KMS-11 (cell line): ENCODE results near the gene SYNJ1.

Experiments used
- H2AFZ ChIP-seq: fragments of 200-600 bp; sonication (generic); 2 replicates; pipeline ENCODE4 v1.6.1; 2016; ENCODE audit warnings: antibody characterized with exemption, mixed run types, low read depth
- H3K27ac ChIP-seq: fragments of 200-600 bp; sonication (generic); 2 replicates; pipeline ENCODE4 v1.6.1; 2016; ENCODE audit warnings: mild to moderate bottlenecking, mixed run types
- H3K27me3 ChIP-seq: fragments of 200-600 bp; sonication (generic); 2 replicates; pipeline ENCODE4 v1.6.1; 2017; ENCODE audit warnings: mild to moderate bottlenecking, low read depth, mixed run types, moderate library complexity; ENCODE audit not compliant: insufficient read depth
- H3K36me3 ChIP-seq: fragments of 200-600 bp; sonication (generic); 2 replicates; pipeline ENCODE4 v1.6.1; 2017; ENCODE audit warnings: mild to moderate bottlenecking, mixed run types; ENCODE audit not compliant: insufficient read depth
- H3K4me1 ChIP-seq: fragments of 200-600 bp; sonication (generic); 2 replicates; pipeline ENCODE4 v1.6.1; 2016; ENCODE audit warnings: mild to moderate bottlenecking, low read depth, mixed run types; ENCODE audit not compliant: poor library complexity, severe bottlenecking
- H3K4me2 ChIP-seq: fragments of 200-600 bp; sonication (generic); 2 replicates; pipeline ENCODE4 v1.7.0; 2016; ENCODE audit warnings: mild to moderate bottlenecking, mixed run types
- H3K4me3 ChIP-seq: fragments of 200-600 bp; sonication (generic); IDR thresholded peaks from 2 replicates; pipeline ENCODE4 v1.6.1; 2017; ENCODE audit warnings: low read depth, low read length, mixed read lengths; ENCODE audit not compliant: insufficient read depth
- H3K79me2 ChIP-seq: fragments of 200-600 bp; sonication (generic); 2 replicates; pipeline ENCODE4 v1.6.1; 2016; ENCODE audit warnings: low read depth, mixed run types; ENCODE audit not compliant: insufficient read depth
- H3K9ac ChIP-seq: fragments of 200-600 bp; sonication (generic); 2 replicates; pipeline ENCODE4 v1.6.1; 2016; ENCODE audit warnings: mild to moderate bottlenecking, mixed run types
- H4K20me1 ChIP-seq: fragments of 200-600 bp; sonication (generic); 2 replicates; pipeline ENCODE4 v1.6.1; 2016; ENCODE audit warnings: mild to moderate bottlenecking, mixed run types; ENCODE audit not compliant: insufficient read depth
- TF ChIP-seq, protein P1 (sequence below): fragments of 200-600 bp; sonication (generic); conservative IDR thresholded peaks from 2 replicates; pipeline ENCODE4 v1.6.1; 2017; ENCODE audit warnings: low read depth, mild to moderate bottlenecking, antibody characterized with exemption, low read length, moderate library complexity, mixed read lengths

Gene SYNJ1

DNA sequence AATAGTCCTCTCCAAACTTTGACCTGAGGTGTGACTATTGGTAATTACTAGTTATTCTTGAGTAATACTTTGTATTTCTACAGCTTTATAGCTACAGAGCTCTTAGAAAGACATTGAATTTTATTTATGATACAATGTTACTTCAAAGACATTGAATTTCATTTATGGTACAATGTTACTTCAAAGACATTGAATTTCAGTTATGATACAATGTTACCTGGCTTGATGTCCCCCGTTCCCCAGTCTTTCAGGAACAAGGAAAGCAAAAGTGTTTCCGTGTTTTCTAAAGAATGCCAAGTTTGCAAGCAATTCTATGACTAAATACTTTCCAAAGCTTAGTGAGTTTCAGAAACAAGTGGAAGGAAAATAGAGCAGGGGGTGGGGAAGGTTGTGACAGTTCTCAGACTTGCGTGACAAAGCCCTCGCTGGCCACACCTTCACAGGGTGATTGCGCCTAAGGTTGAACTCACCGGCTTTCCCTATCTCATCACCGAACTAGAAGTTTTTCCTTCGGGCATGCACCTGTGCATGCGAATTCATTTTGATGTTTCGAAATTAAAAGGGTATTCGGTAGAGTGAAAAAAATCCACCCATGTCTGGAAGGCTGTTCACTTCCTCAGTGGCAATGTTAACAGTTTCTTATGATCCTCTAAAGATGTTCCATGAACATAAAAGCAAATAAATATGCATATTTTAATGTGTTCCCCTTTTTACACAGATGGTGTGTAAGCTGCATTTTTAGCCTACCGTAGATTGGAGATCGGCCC, 44.7 kb upstream of the SYNJ1 start:
- no peaks in the 10 kb centered on the region for H3K27me3 ChIP-seq
- peak overlapping the region; percentile 84 for H3K27ac ChIP-seq
- no peaks in the 10 kb centered on the region; the same call in 1 of the 2 replicates for H3K36me3 ChIP-seq
- peak overlapping the region; percentile 69 for H2AFZ ChIP-seq
- H3K9ac ChIP-seq, result peak overlapping the region; percentile 68
- peaks cover 37% of the 10 kb centered on the region for H3K79me2 ChIP-seq
- TF ChIP-seq, protein P1, sequence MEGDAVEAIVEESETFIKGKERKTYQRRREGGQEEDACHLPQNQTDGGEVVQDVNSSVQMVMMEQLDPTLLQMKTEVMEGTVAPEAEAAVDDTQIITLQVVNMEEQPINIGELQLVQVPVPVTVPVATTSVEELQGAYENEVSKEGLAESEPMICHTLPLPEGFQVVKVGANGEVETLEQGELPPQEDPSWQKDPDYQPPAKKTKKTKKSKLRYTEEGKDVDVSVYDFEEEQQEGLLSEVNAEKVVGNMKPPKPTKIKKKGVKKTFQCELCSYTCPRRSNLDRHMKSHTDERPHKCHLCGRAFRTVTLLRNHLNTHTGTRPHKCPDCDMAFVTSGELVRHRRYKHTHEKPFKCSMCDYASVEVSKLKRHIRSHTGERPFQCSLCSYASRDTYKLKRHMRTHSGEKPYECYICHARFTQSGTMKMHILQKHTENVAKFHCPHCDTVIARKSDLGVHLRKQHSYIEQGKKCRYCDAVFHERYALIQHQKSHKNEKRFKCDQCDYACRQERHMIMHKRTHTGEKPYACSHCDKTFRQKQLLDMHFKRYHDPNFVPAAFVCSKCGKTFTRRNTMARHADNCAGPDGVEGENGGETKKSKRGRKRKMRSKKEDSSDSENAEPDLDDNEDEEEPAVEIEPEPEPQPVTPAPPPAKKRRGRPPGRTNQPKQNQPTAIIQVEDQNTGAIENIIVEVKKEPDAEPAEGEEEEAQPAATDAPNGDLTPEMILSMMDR, result no peak
- H3K4me2 ChIP-seq, result peak overlapping the region; percentile 73
- peaks cover 21% of the 10 kb centered on the region for H4K20me1 ChIP-seq
- peaks cover 42% of the 10 kb centered on the region for H3K4me1 ChIP-seq
- peak overlapping the region; percentile 4 for H3K4me3 ChIP-seq

DNA sequence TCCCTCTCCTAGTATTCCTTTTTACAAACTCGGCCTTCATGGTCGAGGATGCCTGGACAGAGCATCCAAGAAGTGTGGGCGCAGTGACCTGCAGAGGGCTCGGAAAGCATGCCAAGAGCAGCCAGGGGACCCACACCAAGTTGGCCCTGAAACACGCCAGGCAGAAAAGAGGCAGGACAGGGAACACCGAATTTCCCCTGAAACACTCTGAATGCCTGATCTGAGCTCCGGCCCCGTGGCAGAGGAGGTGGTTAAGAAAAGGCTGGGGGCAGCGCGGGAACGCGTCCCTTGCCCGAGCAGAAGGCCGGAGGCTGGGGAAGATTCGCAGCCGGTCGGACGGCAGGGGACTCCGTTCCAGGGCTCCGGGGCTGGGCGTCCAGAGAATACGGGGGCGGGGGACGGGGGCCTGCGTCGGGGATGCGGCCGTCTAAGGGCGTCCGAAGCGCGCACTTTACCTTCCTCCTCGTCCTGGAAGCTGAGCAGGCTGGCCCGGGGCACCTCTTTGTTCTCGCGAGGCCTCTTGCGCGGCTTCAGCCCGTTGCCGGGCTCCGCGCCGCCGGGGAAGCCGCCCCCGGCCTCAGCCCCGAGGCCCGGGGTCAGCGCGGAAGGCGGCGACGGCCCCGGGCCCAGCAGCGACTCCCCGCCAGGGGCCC, 43.2 kb upstream of the SYNJ1 start:
- peak overlapping the region; percentile 79 for H3K9ac ChIP-seq
- H3K4me3 ChIP-seq, result peak overlapping the region; percentile 27
- peak overlapping the region; percentile 55 for H2AFZ ChIP-seq
- peaks cover 33% of the 10 kb centered on the region for H4K20me1 ChIP-seq
- H3K36me3 ChIP-seq, result peaks cover 12% of the 10 kb centered on the region; the same call in 1 of the 2 replicates
- H3K4me2 ChIP-seq, result peak overlapping the region; percentile 98
- peak overlapping the region; percentile 75 for H3K27ac ChIP-seq
- TF ChIP-seq, protein P1, result no peak
- no peaks in the 10 kb centered on the region for H3K27me3 ChIP-seq
- peaks cover 52% of the 10 kb centered on the region for H3K79me2 ChIP-seq
- peaks cover 48% of the 10 kb centered on the region for H3K4me1 ChIP-seq

DNA sequence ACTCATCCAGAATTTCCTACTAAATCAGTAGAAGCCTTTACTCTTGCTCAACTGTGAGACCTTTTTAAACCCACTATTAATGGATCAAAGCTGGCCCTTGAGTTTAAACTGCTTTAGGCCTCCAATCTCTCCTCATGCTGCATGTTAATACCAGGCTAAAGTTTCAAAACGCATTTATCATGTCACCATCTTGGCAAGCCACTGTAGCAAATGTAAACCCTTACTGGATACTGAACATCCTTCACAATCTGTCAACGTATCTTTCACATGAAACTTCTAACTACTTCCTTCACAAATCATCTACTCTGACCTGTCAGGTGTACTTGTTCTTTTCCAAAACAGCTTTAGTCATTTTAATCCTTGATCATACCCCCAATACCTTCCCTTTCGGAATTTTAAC, 40.7 kb upstream of the SYNJ1 start:
- TF ChIP-seq, protein P1, result no peak
- Histone ChIP-seq H4K20me1 (peaks cover 41% of the 10 kb centered on the region), H2AFZ (no peak overlapping the region), H3K4me2 (peak overlapping the region; percentile 98; the same call in 1 of the 2 replicates), H3K4me3 (no peak overlapping the region), H3K27ac (no peak overlapping the region), H3K27me3 (no peaks in the 10 kb centered on the region), H3K9ac (no peak overlapping the region), H3K36me3 (peaks cover 14% of the 10 kb centered on the region; the same call in 1 of the 2 replicates), H3K4me1 (peaks cover 56% of the 10 kb centered on the region), H3K79me2 (peaks cover 76% of the 10 kb centered on the region)

DNA sequence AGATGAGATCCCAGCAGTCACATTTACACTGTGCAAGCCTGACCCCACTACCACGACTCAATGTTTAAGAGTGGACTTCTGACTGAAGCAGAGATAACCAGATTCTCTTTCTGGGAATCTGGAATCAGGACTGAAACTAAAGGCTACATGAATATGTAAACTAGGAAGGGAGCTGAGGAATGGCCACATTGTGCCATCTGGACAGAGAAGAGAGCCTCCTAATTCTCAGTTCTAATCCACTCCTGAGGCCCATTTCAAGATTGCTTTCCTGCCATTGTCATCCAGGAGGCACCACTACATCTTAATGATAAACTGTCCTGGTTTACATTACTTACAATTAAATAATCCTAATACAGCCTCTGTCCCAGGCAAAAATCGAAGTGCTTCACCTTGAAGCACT, 37.2 kb upstream of the SYNJ1 start:
- no peaks in the 10 kb centered on the region; the same call in 1 of the 2 replicates for H3K27me3 ChIP-seq
- peaks cover 40% of the 10 kb centered on the region for H4K20me1 ChIP-seq
- TF ChIP-seq, protein P1, result no peak
- H3K9ac ChIP-seq, result no peak overlapping the region
- peaks cover 75% of the 10 kb centered on the region for H3K79me2 ChIP-seq
- H3K4me1 ChIP-seq, result peaks cover 48% of the 10 kb centered on the region
- H2AFZ ChIP-seq, result no peak overlapping the region
- H3K4me2 ChIP-seq, result peak overlapping the region; percentile 1; the same call in 1 of the 2 replicates
- H3K36me3 ChIP-seq, result peaks cover 34% of the 10 kb centered on the region; the same call in 1 of the 2 replicates
- no peak overlapping the region for H3K27ac ChIP-seq
- H3K4me3 ChIP-seq, result no peak overlapping the region
